Posterior vena cava (tissue), 2 donors: ENCODE measurements around the gene POU4F3. TPM values are rescaled to one million over a fixed set of nuclear protein-coding genes. Genes with fewer than 3 reads are reported as not detected.

Source experiments
- DNase-seq: peaks from one replicate; pipeline ENCODE4 v3.0.0-alpha.2; 2020; ENCODE audit warnings: low spot score
- intact Hi-C, 2 donors: fragments of 100-400 bp; cut with DNase I; formaldehyde crosslinking; loops; one replicate each; pipeline versions ENCODE4 v1.14.1 to v1.14.2; 2022 to 2023
- total RNA-seq, 2 donors: library from RNA; stranded (reverse); fragmentation: NEBNext Ultra II Directional; extraction: Animal tissue kit (Norgen Biotek cat#: 25700); gene quantifications; one replicate each; pipeline ENCODE4 v1.2.1, GENCODE V29; 2021
- donor health status: DM: yes; HTN: yes; CAD: no.
- donor health status: DM: yes; HTN: yes; CAD: no.

Gene POU4F3
- total RNA-seq, 2 donors from 2014 or later = 0.10 TPM; not detected in 1

DNA sequence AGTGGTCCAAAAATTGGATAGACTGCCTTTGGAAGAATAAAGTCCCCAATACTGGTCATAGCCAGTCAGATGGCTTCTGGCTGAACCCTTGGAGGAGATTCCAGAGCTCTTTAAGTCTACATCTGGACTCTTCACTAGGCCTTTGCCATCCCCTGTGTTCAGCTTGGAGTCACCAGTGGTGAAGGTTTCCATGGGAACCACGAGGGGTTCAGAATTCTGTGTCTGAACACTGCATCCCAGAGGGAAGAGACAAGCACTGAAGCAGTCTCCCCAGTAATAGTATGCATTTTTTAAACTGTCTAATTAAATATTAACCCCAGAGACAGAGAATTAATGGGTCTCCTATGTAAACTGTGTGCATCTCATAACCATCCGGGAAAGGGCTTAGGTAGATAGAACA, 38.2 kb downstream of the POU4F3 start:
- no peak for DNase-seq
- intact Hi-C loops = no loop called here

DNA sequence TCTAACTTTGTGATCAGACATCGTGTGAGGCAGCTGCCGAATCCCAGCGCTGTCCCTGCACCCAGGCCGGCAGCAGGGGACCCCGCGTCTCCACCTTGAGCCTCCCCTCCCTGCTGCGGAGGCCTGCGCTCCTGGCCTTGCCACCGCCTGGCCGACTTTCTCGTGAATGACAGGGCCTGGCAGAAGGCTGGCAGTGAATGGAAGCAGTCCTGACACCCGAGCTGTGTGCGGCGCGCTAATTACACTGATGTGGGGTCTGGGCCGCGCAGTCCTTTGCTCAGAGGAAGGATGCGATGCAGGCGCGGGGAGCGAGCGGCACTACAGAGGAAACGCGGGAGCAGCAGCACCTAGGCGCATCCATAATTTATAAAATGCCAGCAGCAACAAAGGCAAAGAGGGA, 40.3 kb downstream of the POU4F3 start:
- DNase-seq = no peak
- intact Hi-C loops = no loop called here

DNA sequence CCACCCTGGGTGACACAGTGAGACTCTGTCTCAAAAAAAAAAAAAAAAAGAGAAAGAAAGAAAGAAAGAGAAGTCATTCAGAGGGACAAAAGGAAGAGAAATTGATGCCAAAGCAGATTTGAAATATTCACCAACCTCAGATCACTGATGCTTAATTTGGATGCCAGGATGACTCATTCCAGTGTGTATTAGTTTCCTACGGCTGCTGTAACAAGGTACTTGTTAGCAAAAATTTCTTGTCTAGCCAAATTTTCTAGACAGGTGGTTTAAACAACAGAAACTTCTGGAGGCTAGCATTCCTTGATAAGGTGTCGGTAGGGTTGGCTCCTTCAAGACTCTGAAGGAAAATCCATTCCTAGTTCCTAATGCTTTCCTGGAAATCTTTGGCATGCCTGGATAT, 42.1 kb downstream of the POU4F3 start:
- intact Hi-C loops = loop anchor here in 1 of 2 donors (1.0 kb wide), 1 partner anchor 25 kb away; no protein-coding TSS in a partner anchor
- DNase-seq = no peak

DNA sequence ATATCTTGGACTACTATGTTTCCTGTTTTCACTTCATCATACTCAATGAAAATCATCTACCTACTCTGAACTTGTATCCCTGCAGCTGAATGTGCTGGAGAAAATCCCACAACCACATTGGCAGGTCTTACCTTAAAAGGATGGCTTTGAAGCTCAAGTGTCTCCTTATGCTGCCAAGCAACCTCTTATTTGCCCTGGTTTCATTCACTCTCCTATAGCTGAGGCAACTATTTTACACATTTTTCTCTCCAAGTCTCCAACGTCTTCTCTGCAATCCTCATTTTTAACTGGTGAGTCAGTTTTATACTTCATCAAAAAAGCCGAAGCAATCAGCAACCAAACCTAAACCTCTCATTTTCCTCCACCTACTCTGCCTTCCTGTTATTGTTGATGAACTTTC, 49.7 kb downstream of the POU4F3 start:
- intact Hi-C loops = no loop called here
- DNase-seq = no peak

DNA sequence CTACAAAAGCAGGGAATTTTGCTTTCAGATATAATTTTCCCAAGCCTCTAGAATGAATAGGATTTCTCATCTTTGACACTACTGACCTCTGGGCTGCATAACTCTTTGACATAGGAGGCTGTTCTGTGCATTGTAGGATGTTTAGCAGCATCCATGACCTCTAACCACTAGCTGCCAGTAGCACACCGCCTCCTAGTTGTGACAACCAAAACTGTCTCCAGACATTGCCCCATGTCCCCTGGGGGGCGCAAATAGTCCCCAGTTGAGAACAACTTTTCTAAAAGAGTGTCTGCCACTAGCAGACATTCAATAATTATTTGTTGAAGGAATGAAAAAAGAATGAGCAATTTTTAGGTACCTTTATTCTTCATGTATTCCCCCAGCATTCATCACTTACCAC, 51.8 kb downstream of the POU4F3 start:
- intact Hi-C loops = no loop called here
- no peak for DNase-seq

Other genes with a start within 250 kb of the POU4F3 start
- under 1 TPM in 1 of 2 donors, not detected in 1; 0.43 TPM for gene PLAC8L1, start 233.3 kb upstream of the POU4F3 start, total RNA-seq
- gene LARS1, start 156.2 kb upstream of the POU4F3 start, total RNA-seq = 100 to 1,000 TPM in 1 of 2 donors, 10 to 100 TPM in 1; 90.0 to 117 TPM
- gene RBM27, start 135.2 kb upstream of the POU4F3 start, total RNA-seq = 10 to 100 TPM; 13.4 to 18.6 TPM
- 10 to 100 TPM; 41.7 to 49.9 TPM for gene TCERG1, start 108.5 kb downstream of the POU4F3 start, total RNA-seq
- gene GPR151, start 177.4 kb downstream of the POU4F3 start, total RNA-seq = not detected